K562 (cell line): ENCODE measurements around the gene IARS1. TPM values are rescaled to one million over a fixed set of nuclear protein-coding genes. Genes with fewer than 3 reads are reported as not detected.
A peak's percentile ranks its signal among the peaks of the same experiment; 100 is the strongest.

Source experiments
- BRD9 ChIP-seq: fragments of 450-650 bp; IDR thresholded peaks from 2 replicates; pipeline ENCODE4 v1.6.1; 2018; ENCODE audit warnings: low read depth; ENCODE audit not compliant: partially characterized antibody
- ERF ChIP-seq: fragments of 450-650 bp; formaldehyde crosslinking; IDR thresholded peaks from 2 replicates; pipeline ENCODE4 v1.4.0; 2020; ENCODE audit warnings: mild to moderate bottlenecking, mixed read lengths
- GABPB1 ChIP-seq: sonication (generic); formaldehyde crosslinking; IDR thresholded peaks from 2 replicates; pipeline ENCODE4 v1.8.0; 2022; ENCODE audit warnings: mild to moderate bottlenecking, missing genetic modification reagents
- GATAD2B ChIP-seq: fragments of 450-650 bp; IDR thresholded peaks from 2 replicates; pipeline ENCODE4 v1.6.1; 2017; ENCODE audit warnings: mild to moderate bottlenecking, borderline replicate concordance
- HMG20A ChIP-seq: fragments of 450-650 bp; formaldehyde crosslinking; conservative IDR thresholded peaks from 2 replicates; pipeline ENCODE4 v1.4.0; 2020; ENCODE audit warnings: mild to moderate bottlenecking, mixed read lengths
- HSF4 ChIP-seq: fragments of 250-450 bp; sonication (Bioruptor Pico); IDR thresholded peaks from 2 replicates; pipeline ENCODE4 v2.1.2; 2022; ENCODE audit warnings: mild to moderate bottlenecking, moderate library complexity, borderline replicate concordance
- SAP30 ChIP-seq: fragments of 200-600 bp; sonication (generic); IDR thresholded peaks from 2 replicates; pipeline ENCODE4 v1.6.1; 2012; ENCODE audit warnings: borderline replicate concordance, low read depth, mild to moderate bottlenecking, moderate library complexity, low read length, control low read depth, inconsistent platforms; ENCODE audit not compliant: insufficient read depth, poor library complexity, severe bottlenecking
- SMAD3 ChIP-seq: fragments of 450-650 bp; formaldehyde crosslinking; conservative IDR thresholded peaks from 2 replicates; pipeline ENCODE4 v1.4.0; 2020; ENCODE audit warnings: mild to moderate bottlenecking
- SMARCE1 ChIP-seq: fragments of 450-650 bp; IDR thresholded peaks from 2 replicates; pipeline ENCODE4 v1.7.1; 2016; ENCODE audit warnings: mild to moderate bottlenecking
- SP1 ChIP-seq: sonication (generic); formaldehyde crosslinking; IDR thresholded peaks from 2 replicates; pipeline ENCODE4 v1.8.1; 2022; ENCODE audit warnings: mild to moderate bottlenecking, missing genetic modification reagents
- TAF7 ChIP-seq: fragments of 450-650 bp; IDR thresholded peaks from 2 replicates; pipeline ENCODE4 v1.6.1; 2016; ENCODE audit warnings: missing genetic modification characterization, missing compliant biosample characterization
- ZBTB8A ChIP-seq: fragments of 450-650 bp; IDR thresholded peaks from 2 replicates; pipeline ENCODE4 v1.6.1; 2018; ENCODE audit warnings: mild to moderate bottlenecking, moderate library complexity; ENCODE audit not compliant: partially characterized antibody
- ZEB2 ChIP-seq: fragments of 450-650 bp; IDR thresholded peaks from 2 replicates; pipeline ENCODE4 v1.6.1; 2016
- ZNF197 ChIP-seq: fragments of 200-800 bp; sonication (Bioruptor generic); IDR thresholded peaks from 2 replicates; pipeline ENCODE4 v1.6.1; 2016; ENCODE audit warnings: low read depth, missing genetic modification characterization, missing compliant biosample characterization
- ZNF445 ChIP-seq: fragments of 250-450 bp; sonication (Bioruptor Pico); IDR thresholded peaks from 2 replicates; pipeline ENCODE4 v1.4.0; 2020; ENCODE audit warnings: low read depth, mild to moderate bottlenecking, moderate library complexity
- ZNF507 ChIP-seq: conservative IDR thresholded peaks from 2 replicates; pipeline ENCODE4 v1.6.1; 2017; ENCODE audit warnings: missing genetic modification characterization, missing compliant biosample characterization
- ZNF717 ChIP-seq: fragments of 250-450 bp; sonication (Bioruptor Pico); IDR thresholded peaks from 2 replicates; pipeline ENCODE4 v1.5.0; 2021
- ZNF75A ChIP-seq: fragments of 450-650 bp; formaldehyde crosslinking; IDR thresholded peaks from 2 replicates; pipeline ENCODE4 v1.4.0; 2020; ENCODE audit warnings: mild to moderate bottlenecking
- ZNF785 ChIP-seq: fragments of 250-450 bp; sonication (Bioruptor Pico); IDR thresholded peaks from 2 replicates; pipeline ENCODE4 v1.4.0; 2020; ENCODE audit warnings: mild to moderate bottlenecking
- ZZZ3 ChIP-seq: fragments of 450-650 bp; IDR thresholded peaks from 2 replicates; pipeline ENCODE4 v1.6.1; 2016; ENCODE audit warnings: antibody characterized with exemption, mild to moderate bottlenecking, moderate library complexity
- polyA plus RNA-seq, 8 experiments: library from polyadenylated mRNA; depleted of rRNA in 4 of 8; stranded (reverse) in 5 of 8; unstranded in 3 of 8; fragments of >200 nt; fragmentation: Nextera tagmentation in 2 of 8; fragmentation: Illumina TruSeq in 1 of 8; extraction: Ambion mirVana in 2 of 8; extraction: Trizol in 1 of 8; gene quantifications; 2 replicates each; pipeline versions ENCODE4 v1.2.1 to v1.2.3, GENCODE V29; 2011 to 2014; ENCODE audit warnings: inconsistent platforms in 1 of 8, missing spikeins in 1 of 8
- total RNA-seq, 7 experiments: library from RNA; depleted of rRNA in 6 of 7; stranded (reverse); fragments of >200 nt in 6 of 7; fragmentation: Illumina TruSeq in 2 of 7; extraction: Trizol in 2 of 7; gene quantifications; 2 replicates each; pipeline versions ENCODE4 v1.2.1 to v1.2.3, GENCODE V29; 2011 to 2021; ENCODE audit warnings: low replicate concordance in 1 of 7
- TF ChIP-seq, protein P1 (sequence below): fragments of 250-450 bp; sonication (Bioruptor Pico); IDR thresholded peaks from 2 replicates; pipeline ENCODE4 v1.4.0; 2020; ENCODE audit warnings: mild to moderate bottlenecking, moderate library complexity
- TF ChIP-seq, protein P2 (sequence below): sonication (generic); IDR thresholded peaks from 2 replicates; pipeline ENCODE4 v1.6.1; 2016
- TF ChIP-seq, protein P3 (sequence below): sonication (generic); formaldehyde crosslinking; IDR thresholded peaks from 2 replicates; pipeline ENCODE4 v1.4.0; 2020; ENCODE audit warnings: mild to moderate bottlenecking, missing genetic modification reagents
- TF ChIP-seq, protein P4 (sequence below): sonication (generic); formaldehyde crosslinking; IDR thresholded peaks from 2 replicates; pipeline ENCODE4 v1.8.0; 2023; ENCODE audit warnings: mild to moderate bottlenecking, missing genetic modification reagents

IARS1 gene
- total and polyA plus RNA-seq, 9 of the 15 experiments (the other 6 are each of a cell fraction or from before 2014, with no cell fraction given) = 119 to 371 (median 234) TPM

DNA sequence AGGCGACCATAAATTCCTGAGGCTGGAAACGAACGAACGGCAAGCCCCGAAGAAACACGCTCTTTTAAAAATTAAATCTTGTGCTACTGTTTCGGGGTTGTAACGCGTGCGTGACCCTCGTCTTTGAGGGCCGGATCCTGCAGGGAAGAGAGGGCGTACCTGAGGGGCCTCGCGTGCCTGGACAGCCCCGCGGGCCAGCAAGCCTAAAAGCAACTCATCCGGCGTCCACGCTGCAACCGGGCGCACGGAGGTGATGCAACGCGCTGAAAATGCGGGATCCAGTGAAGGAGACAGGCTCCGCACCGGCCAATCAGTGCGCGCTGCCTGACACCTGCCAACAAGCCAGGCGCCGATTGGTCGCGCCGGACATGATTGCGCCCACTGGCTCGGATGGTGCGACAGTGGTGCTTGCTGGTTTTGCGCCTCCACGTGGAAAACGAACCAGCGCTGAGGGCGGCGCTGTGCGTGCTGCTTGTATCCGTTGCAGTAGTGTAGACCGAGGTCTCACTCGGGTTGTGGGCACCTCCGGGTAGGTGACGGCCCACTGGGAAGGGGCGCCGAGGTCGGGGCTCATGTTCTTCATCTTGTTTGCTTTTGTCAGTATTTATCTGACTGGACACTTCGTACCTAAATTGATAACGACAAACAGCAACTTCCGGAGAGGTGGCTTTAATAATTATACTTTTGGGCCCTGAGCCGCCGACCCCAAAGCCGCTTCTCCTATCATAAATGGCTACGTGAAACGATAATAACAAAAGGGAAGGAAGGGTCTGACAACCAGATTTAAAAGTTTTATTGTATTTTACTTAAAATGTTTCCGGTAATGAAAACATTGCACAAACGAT is at the start of gene IARS1 (continued):
- TF ChIP-seq, protein P1, sequence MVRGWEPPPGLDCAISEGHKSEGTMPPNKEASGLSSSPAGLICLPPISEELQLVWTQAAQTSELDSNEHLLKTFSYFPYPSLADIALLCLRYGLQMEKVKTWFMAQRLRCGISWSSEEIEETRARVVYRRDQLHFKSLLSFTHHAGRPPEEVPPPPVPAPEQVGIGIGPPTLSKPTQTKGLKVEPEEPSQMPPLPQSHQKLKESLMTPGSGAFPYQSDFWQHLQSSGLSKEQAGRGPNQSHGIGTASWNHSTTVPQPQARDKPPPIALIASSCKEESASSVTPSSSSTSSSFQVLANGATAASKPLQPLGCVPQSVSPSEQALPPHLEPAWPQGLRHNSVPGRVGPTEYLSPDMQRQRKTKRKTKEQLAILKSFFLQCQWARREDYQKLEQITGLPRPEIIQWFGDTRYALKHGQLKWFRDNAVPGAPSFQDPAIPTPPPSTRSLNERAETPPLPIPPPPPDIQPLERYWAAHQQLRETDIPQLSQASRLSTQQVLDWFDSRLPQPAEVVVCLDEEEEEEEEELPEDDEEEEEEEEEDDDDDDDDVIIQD (CRISPR knock-in tag) = no peak
- no peak for TF ChIP-seq SP1 (CRISPR knock-in tag)
- TF ChIP-seq, protein P2, sequence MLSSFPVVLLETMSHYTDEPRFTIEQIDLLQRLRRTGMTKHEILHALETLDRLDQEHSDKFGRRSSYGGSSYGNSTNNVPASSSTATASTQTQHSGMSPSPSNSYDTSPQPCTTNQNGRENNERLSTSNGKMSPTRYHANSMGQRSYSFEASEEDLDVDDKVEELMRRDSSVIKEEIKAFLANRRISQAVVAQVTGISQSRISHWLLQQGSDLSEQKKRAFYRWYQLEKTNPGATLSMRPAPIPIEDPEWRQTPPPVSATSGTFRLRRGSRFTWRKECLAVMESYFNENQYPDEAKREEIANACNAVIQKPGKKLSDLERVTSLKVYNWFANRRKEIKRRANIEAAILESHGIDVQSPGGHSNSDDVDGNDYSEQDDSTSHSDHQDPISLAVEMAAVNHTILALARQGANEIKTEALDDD = no peak
- TF ChIP-seq ZEB2 = no peak
- TF ChIP-seq ZBTB8A = no peak
- TF ChIP-seq ZNF785 (CRISPR knock-in tag) = no peak
- TF ChIP-seq ZNF197 = peak; percentile 22; the same call in 1 of the 2 replicates
- TF ChIP-seq SAP30 = peak; percentile 93
- no peak for TF ChIP-seq SMARCE1
- no peak for TF ChIP-seq ZNF507 (tag)
- TF ChIP-seq SMAD3 (CRISPR knock-in tag) = no peak
- TF ChIP-seq BRD9 = peak; percentile 10
- TF ChIP-seq, protein P3, sequence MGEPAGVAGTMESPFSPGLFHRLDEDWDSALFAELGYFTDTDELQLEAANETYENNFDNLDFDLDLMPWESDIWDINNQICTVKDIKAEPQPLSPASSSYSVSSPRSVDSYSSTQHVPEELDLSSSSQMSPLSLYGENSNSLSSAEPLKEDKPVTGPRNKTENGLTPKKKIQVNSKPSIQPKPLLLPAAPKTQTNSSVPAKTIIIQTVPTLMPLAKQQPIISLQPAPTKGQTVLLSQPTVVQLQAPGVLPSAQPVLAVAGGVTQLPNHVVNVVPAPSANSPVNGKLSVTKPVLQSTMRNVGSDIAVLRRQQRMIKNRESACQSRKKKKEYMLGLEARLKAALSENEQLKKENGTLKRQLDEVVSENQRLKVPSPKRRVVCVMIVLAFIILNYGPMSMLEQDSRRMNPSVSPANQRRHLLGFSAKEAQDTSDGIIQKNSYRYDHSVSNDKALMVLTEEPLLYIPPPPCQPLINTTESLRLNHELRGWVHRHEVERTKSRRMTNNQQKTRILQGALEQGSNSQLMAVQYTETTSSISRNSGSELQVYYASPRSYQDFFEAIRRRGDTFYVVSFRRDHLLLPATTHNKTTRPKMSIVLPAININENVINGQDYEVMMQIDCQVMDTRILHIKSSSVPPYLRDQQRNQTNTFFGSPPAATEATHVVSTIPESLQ = no peak
- no peak for TF ChIP-seq ZNF445 (CRISPR knock-in tag)
- TF ChIP-seq TAF7 = peak; percentile 70
- peak; percentile 82 for TF ChIP-seq GABPB1 (CRISPR knock-in tag)
- TF ChIP-seq ERF (CRISPR knock-in tag) = no peak
- no peak for TF ChIP-seq GATAD2B
- no peak for TF ChIP-seq ZNF717
- TF ChIP-seq, protein P4, sequence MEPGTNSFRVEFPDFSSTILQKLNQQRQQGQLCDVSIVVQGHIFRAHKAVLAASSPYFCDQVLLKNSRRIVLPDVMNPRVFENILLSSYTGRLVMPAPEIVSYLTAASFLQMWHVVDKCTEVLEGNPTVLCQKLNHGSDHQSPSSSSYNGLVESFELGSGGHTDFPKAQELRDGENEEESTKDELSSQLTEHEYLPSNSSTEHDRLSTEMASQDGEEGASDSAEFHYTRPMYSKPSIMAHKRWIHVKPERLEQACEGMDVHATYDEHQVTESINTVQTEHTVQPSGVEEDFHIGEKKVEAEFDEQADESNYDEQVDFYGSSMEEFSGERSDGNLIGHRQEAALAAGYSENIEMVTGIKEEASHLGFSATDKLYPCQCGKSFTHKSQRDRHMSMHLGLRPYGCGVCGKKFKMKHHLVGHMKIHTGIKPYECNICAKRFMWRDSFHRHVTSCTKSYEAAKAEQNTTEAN (CRISPR knock-in tag) = no peak
- TF ChIP-seq ZNF75A = no peak
- TF ChIP-seq HSF4 (CRISPR knock-in tag) = no peak
- no peak for TF ChIP-seq HMG20A (CRISPR knock-in tag)
- no peak for TF ChIP-seq ZZZ3
